ENCODE data around the gene GGTLC1.

GGTLC1 gene

DNA sequence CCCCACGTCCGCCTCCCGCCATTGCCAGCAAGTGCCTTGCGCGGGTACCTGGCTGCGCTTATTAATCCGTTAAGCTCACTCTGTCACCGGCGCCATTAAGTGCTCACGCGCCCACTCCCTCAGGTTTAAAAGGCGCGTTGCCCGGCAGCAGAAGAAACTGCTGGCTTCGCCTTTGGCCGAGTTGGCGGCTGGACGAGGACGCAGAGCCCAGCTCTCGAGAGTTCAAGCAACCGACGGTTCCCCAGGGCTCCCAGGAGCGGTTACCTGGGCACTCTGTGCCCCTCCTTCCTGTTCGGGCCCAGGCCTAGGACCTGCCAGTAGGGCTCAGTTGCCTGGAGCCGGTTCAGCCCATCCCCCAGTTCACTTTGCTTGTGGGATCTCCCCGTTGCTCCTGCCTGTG, at the start of gene GGTLC1:
Gene GGTLC1 (minus strand): TSS at position 219 of the 400 bp plus-strand sequence. CDS start 2,168 bp downstream, outside the sequence.
- DNase-seq (ENCODE audit: low read depth in 3 of 3, low spot score in 1 of 3) = no peak

DNA sequence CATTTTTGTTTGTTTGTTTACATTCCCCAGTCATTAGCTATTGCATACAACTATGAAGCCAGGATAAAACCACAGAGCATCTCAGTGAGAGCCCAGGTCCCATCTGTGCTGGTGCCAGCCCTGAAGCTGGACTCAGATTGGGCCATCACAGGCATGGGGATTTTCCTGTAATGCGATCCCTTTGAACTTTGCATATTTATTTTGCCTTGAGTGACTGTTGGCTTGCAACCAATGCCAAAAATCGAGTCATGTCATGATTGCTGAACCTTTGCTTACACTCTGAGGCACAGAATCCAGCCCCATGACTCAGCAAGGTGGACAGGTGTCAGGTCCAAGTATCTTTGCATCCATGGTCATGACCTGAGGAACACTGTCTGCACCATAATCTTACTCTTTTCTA, 46.2 kb upstream of the GGTLC1 start:
- DNase-seq (ENCODE audit: low read depth in 3 of 3, low spot score in 1 of 3) = no peak

DNA sequence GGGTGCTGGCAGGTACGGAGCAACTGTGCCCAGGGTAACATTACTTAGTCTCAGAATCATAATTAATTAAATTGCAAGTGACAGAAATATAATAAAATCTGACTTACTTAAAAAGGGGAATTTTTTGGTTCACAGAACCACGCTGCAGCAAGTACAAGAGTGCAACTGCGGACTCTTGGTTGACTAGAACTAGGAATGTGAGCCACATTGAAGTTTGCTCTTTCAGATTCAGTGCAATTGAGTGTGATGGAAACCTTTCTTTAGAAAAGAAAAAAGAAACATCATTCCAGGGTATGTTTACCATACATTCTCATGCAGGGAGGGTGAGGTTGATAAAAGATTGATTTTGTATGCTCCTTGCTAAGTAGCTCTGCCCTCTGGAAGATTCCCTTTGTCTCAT, 45.0 kb upstream of the GGTLC1 start:
- DNase-seq (ENCODE audit: low read depth in 3 of 3, low spot score in 1 of 3) = no peak

DNA sequence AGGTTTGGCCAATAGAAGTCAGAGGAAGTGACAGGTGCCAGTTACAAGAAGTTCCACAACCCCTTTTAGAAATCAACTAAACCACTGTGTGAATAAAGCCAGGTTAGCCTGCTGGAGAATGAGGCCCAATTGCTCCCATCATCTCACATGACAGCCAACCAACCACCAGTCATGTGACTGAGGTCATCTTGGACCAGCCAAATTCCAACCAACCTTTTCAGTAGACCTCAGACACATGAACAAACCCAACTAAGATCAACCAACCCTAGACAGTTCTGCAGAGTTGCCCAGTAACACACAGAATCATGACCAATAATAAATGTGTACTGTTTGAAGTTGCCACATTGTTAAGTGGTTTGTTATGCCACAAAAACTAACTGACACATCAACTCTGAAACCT, 44.6 kb upstream of the GGTLC1 start:
- DNase-seq (ENCODE audit: low read depth in 3 of 3, low spot score in 1 of 3) = no peak

- DNase-seq (ENCODE audit: low read depth in 3 of 3, low spot score in 1 of 3) = no peak
Observed at GRCh38 chr20:24032400-24032898, 43.9 kb upstream of the GGTLC1 start.

DNA sequence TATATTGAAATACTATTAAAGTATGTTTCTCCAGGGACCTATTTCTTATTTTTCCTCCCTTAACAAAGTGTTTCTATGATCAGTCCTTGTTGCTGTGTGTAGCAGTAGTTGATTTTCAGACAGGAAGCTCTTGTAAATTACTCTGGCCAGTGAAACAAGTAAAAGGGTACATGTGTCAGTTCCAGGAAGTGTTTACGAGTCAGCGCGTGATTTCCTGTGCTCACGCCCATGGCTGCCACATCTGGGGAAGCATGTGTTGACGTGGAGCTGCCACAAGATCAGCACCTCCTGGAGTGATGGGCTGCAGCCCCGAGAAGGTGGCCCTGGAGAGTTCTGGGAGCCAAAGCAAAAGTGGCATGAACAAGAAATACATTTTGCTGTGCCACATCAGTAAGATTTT, 38.6 kb upstream of the GGTLC1 start:
- peak; percentile 4 to 35 (median 34) for DNase-seq (ENCODE audit: low read depth in 3 of 3, low spot score in 1 of 3)

DNA sequence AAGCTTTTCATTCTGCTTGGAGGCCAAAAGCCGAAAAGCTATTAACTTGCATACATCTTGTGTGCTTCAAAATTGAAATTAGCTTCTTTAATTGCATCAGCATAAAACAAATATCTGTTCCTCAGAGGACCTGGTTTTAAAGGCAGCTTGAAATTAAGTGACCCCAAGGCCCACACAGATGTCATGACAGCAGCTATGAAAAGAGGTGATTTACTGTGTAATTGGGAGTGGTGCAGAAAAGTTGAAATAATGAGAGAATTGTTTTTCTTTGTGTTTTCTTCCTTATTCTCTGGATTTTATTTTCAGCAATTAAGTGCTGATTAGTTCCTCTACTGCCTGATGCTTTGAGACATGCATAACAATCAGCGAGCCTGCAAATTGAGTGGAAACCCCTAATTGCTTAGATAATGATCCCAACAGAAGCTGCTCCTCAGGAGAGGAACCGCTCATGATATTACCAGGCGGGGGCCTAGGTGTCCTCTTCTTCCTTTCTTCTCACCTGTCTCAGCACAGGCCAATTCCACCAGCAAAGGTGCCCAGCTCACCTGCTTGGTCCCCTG, 34.1 kb upstream of the GGTLC1 start:
- no peak for DNase-seq (ENCODE audit: low read depth in 3 of 3, low spot score in 1 of 3)

GRCh38 chr20:24018796-24019195, 30.2 kb upstream of the GGTLC1 start:
- DNase-seq (ENCODE audit: low read depth in 3 of 3, low spot score in 1 of 3) = no peak

DNA sequence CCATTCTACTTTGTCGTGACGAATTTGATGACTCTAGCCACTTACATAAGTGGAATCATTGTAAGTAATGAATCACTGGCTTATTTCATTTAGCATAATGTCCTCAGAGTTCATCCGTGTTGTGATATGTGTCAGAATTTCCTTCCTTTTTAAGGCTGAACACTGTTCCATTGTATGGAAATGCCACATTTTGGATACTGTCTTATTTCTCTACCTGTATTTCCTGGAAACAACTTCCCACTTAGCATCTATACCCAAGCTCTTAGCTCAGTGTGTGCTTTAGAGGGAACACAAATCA, 28.8 kb upstream of the GGTLC1 start:
- no peak for DNase-seq (ENCODE audit: low read depth in 3 of 3, low spot score in 1 of 3)

GRCh38 chr20:24016607-24017457, 28.3 kb upstream of the GGTLC1 start:
- DNase-seq (ENCODE audit: low read depth in 3 of 3, low spot score in 1 of 3) = no peak

- no peak for DNase-seq (ENCODE audit: low read depth in 3 of 3, low spot score in 1 of 3)
Observed at GRCh38 chr20:24013953-24014352, 25.4 kb upstream of the GGTLC1 start.

GRCh38 chr20:24011282-24011681, 22.7 kb upstream of the GGTLC1 start:
- DNase-seq (ENCODE audit: low read depth in 3 of 3, low spot score in 1 of 3) = no peak

DNA sequence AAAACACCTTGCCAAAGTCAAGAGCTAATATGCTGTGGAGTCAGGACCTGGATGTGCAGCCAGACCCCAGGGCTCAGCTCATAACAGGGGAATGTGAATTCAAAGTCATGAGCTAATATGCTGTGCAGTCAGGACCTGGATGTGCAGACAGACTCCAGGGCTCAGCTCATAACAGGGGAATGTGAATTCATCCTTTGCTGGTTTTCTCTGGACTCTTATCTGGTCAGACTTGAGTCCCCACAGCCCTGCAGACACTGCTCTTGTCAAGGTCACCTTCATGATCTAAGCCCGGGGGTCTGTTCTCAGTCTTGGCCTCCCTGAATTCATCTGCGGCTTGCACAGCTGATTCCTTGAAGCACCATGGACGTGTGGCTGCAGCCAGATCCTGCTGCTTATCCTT, 19.2 kb upstream of the GGTLC1 start:
- no peak for DNase-seq (ENCODE audit: low read depth in 3 of 3, low spot score in 1 of 3)

DNA sequence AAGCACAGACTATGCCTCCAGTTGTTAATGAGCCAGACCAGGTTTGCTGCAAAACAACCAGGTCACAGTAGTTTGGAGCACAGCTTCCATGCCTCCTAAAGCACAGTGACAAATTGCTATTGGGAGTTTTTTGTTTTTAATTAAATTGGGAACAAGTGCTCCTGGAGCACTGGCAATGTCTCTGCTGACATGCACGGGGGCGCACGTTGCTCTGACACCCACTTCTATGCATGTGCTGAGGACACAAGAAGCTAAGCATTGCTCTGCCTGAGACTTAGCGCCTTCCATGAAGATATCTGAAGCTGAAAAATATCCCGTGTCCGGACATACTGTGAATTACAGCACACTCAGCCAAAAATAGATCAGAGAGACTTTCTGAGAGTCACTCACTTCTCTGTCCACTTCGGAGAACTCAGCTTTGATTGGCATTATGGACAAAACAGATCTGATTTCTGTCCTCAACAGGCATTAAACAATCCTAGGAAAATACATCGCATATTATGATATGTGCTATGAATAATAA, 18.6 kb upstream of the GGTLC1 start:
- no peak for DNase-seq (ENCODE audit: low read depth in 3 of 3, low spot score in 1 of 3)

GRCh38 chr20:24006626-24007025, 18.0 kb upstream of the GGTLC1 start:
- no peak for DNase-seq (ENCODE audit: low read depth in 3 of 3, low spot score in 1 of 3)

GRCh38 chr20:24004471-24004870, 15.9 kb upstream of the GGTLC1 start:
- DNase-seq (ENCODE audit: low read depth in 3 of 3, low spot score in 1 of 3) = no peak

DNA sequence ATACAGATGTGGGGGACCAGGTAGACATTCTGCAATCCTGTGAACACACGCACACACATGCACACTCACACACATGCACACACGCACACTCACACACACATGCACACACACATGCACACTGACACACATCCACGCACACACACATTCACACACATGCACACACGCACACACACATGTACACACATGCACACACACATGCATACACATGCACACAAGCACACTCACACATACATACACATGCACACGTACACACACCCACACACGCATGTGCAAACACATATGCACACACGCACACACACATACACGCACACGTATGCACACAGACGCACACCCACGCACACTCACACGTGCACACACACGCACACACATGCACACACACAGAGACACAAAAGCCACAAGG, 14.3 kb upstream of the GGTLC1 start:
- DNase-seq (ENCODE audit: low read depth in 3 of 3, low spot score in 1 of 3) = no peak

DNA sequence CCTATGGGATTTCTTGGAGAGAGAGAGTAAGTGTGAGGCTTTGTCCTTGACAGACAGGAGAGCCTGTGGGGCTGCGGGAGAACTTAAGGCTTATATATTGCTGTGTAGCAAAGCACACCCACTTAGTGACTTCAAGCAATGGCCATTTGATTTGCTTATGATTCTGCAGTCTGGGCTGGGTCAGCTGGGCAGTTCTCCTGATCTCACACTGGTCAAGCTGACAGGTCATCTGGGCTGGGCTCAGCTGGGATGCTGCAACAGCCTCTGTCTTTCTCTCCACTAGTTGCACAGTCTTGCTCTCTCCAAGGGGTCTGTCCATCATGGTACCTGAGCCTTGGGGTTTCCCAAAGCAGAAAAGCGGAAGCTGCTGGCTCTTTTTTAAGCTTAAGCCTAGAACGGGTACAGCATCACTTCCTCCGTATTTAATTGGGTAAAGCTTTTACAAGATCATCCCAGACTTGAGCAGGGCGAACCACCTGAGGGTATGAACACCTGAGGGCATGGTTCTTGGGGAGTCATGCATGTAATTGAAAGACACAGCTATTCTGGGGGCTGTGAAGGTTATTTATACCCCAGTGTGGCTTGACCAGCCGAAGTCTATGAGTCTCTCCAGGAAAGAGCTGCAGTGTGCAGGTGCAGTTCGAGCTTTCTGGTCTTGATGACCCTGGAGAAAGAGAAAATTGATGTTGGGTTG, 13.3 kb upstream of the GGTLC1 start:
- no peak for DNase-seq (ENCODE audit: low read depth in 3 of 3, low spot score in 1 of 3)

- no peak for DNase-seq (ENCODE audit: low read depth in 3 of 3, low spot score in 1 of 3)
Observed at GRCh38 chr20:23998844-23999243, 10.3 kb upstream of the GGTLC1 start.

DNA sequence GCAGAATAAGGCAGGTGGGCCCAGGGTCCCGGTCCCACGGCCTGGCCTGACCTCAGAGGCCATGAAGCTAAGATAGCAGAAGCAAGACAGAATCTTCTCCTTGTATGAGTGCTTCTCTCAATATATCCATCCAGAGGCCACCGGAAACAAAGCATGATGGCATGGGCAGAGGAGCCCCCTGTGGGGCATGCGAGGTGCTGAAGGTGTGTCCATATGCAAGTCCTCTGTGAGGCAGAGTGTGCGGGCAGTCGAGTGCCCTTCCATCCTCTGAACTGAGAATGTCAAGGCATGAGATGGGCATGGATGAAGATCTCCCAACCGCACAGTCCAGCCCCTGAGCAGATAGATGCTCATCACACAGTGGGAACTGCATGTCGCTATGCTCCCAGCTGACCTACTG, 9.8 kb upstream of the GGTLC1 start:
- DNase-seq (ENCODE audit: low read depth in 3 of 3, low spot score in 1 of 3) = no peak

DNA sequence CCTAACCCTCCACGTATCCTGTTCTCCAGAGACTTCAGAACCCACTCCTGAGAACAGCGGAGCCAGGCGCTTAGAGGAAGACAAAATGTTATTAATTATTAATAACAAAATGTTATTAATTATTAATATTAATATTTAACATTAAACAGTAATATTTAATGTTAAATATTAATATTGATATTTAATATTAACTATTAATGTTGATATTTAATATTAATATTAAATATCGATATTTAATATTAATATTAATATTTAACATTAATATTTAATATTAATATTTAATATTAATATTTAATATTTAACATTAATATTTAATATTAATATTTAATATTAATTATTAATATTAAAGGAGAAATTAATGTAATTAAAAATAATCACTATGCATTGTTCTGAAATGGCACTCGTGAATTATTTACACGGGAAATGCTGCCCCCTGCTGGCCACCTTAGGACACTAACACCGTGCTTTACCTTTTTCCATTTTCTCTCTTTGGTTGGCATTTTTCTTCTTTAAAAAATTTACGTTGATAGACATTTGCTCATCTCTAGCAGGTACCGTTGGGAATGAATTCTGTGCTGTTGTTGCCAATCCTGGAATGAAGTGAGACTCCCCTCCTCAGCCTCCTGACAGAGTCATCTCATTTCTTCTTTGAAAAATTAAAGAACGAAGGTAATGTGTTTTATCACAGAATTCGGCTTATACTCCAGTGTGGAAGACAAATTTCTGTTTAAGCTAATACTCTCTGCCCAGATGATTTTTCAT, 7.5 kb upstream of the GGTLC1 start:
- peak; percentile 11 to 50 (median 30) for DNase-seq (ENCODE audit: low read depth in 3 of 3, low spot score in 1 of 3)

Measured in stimulated activated CD4-positive, alpha-beta T cell treated with anti-CD3 and anti-CD28 coated beads, TNF-alpha, amount 100 ng/mL, for 1 hour (primary cell).